ENCODE measurements around the gene ELF5.
A peak's percentile ranks its signal among the peaks of the same experiment; 100 is the strongest.

The ELF5 gene

DNA sequence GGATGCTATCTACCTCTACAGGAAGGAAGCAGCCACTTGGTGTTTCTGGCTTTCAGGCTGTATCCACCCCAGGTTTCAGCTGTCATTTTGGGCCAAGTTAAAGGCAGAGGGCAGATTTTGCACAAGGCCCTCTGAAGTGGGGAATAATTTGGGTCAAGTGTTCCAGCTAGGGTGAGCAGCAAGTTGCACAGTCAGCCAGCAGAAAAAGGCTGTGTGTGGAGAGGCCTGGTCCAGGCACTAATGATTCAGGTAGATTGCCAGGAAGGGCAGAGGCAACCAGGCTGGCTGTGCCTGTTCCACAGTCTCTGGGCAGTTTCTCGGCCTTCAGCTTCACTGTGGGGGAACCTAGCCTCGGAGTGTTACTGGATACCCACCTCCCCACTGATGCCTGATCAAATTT, 8.6 kb upstream of the ELF5 start:
- TF ChIP-seq, protein P1, sequence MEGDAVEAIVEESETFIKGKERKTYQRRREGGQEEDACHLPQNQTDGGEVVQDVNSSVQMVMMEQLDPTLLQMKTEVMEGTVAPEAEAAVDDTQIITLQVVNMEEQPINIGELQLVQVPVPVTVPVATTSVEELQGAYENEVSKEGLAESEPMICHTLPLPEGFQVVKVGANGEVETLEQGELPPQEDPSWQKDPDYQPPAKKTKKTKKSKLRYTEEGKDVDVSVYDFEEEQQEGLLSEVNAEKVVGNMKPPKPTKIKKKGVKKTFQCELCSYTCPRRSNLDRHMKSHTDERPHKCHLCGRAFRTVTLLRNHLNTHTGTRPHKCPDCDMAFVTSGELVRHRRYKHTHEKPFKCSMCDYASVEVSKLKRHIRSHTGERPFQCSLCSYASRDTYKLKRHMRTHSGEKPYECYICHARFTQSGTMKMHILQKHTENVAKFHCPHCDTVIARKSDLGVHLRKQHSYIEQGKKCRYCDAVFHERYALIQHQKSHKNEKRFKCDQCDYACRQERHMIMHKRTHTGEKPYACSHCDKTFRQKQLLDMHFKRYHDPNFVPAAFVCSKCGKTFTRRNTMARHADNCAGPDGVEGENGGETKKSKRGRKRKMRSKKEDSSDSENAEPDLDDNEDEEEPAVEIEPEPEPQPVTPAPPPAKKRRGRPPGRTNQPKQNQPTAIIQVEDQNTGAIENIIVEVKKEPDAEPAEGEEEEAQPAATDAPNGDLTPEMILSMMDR (IDR thresholded peaks at IDR 0.05): no peak
- no peak overlapping the region for H3K27ac ChIP-seq

DNA sequence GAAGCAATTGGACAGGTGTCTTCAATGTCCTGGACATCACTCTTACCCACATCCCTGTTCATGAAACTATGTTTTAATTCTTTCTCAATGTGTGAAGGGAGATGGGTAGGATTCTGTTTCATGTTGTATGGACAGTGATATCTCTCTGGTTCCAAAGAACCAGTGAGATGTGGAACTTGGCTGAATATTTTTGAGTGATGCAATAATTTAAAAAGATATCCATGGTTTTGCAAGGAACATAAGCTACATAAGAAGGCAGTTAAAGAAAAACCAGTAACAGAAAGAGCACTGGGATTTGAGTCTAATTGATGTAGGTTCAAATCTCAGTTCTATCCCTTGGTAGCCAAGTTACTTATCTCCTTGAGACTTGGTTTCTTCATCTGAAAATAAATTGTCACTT, 7.7 kb upstream of the ELF5 start:
- no peak overlapping the region for H3K27ac ChIP-seq
- TF ChIP-seq, protein P1 (IDR thresholded peaks at IDR 0.05): no peak
- no peak for TF ChIP-seq ZFX (IDR thresholded peaks at IDR 0.05; ENCODE audit: borderline replicate concordance)

DNA sequence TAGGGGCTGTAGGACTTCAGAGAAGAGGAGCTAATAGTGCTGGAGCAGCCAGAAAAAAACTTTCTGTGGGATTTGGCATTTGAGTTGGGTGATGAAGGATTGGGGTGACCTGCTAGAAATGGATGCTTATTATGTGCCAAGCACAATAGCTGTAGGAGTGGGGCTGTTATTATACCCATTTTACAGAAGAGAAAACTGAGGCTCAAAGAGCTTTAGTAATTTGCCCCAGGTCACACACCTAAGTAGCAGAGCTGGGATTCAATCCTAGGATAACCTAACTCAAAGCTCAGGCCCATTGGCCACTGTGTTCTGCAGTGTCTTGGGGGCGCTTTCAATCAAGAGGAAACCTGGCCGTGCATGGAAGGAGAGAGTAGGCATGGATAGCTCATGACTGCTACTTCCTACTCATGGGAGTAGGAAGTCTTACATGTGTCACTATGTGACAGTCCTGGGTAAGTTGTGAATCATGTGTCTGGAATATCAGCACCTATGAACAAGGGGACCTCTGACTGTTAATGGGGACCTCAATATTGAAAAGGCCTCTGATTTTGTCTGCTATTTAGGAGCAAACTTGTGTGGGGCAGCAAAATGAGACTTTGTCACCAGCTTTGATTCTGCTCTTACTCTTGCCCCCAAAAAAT, 6.1 kb upstream of the ELF5 start:
- H3K27ac ChIP-seq: no peak overlapping the region
- TF ChIP-seq, protein P1 (IDR thresholded peaks at IDR 0.05): no peak
- TF ChIP-seq ZFX (IDR thresholded peaks at IDR 0.05; ENCODE audit: borderline replicate concordance): no peak

DNA sequence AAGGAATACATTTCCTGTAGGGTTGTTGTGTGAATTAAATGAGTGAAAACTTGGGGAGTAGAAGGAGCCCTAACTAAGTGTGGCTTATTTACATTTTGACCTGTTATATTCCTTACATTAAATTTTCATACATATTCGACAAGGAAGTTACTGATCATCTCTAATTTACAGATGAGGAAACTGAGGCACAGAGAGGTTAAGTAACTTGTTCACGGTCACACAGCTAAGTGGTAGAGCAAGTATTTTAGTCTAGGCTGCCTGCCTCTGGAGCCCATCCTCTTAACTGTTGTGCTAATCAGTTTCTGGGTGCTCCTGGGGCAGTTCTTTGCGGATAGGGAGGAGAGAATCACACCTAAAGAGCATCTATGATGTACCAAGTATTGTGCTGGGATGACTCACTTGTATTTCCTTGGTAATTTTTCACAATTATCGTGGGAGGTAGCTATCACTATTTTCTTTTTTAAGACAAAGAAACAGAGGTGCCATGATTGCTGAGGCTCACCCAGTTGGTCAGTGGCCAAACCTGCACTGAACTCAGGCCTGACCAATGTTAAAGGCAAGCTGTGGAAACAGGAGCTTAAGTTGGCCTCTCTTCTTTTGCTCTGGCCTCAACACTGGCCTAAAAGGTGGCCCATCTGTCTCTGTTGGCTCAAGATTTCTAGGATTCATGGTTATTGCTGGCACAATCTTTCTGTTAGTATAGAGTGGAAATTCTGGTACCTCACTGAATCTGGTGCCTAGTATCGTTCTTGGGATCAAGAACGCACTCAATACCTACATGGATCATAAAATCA, 2.9 kb upstream of the ELF5 start:
- H3K27ac ChIP-seq: no peak overlapping the region
- TF ChIP-seq, protein P1 (IDR thresholded peaks at IDR 0.05): no peak
- TF ChIP-seq ZFX (IDR thresholded peaks at IDR 0.05; ENCODE audit: borderline replicate concordance): no peak

DNA sequence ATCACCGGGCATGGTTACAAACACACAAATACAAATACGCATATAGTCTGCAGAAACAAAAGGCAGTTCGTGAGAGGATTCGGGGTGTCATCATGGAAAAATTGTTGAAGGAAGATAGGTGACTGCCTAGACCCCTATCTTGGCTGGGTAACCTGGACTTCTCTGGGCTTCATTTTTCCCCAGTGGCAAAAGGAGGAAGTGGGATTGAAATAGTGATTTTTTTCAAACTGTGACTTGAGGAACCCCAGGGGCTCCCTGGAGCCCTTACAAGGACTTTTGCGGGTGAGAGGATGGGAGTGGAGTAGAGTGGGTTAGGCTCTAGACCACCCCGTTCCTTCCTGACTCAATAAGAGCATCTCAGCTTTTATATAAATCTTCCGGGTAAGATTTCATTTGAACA, 1.0 kb upstream of the ELF5 start:
- TF ChIP-seq ZFX (IDR thresholded peaks at IDR 0.05; ENCODE audit: borderline replicate concordance): no peak
- TF ChIP-seq, protein P1 (IDR thresholded peaks at IDR 0.05): no peak
- no peak overlapping the region for H3K27ac ChIP-seq

DNA sequence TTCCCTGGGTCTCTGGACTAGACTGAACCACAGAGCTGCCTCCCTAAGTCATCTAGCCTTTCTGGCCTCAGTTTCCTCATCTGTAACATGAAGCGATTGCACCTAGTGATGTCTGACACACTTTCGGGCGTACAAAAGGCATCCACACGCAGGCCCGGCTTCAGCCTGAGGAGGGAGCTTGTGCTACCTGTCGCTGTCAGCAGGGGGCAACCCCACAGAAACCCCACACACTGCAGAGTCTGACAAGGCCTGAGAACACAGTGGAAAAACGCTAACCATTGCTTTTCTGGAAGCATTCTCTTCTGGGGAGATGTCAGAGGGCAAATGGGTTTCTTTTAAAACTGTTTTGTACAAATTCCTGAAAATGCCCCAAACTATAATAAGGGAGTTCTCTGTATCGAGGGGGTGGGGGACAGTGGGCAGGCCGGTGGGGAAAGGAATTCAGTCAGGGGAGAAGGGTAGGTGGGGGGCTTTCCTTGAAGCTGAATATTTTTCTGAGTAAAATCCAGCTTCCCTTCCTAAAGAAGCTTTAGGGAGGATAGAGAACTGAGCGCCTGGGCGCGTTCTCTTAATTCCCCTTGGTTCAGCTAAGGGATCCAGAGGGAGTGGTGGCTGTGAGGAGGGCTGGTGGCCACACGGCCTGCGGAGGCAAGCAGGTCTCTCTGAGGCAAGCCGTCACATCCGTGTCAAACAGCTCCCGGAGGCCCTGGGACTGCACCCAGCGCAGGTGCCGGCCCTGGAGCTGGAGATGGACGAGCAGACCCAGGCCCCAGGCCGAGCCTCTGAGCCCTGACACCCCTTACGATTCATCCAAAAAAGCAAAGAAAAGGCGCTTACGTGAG, 533 bp downstream of the ELF5 start:
- TF ChIP-seq, protein P1 (IDR thresholded peaks at IDR 0.05): peak; percentile 91
- no peak for TF ChIP-seq ZFX (IDR thresholded peaks at IDR 0.05; ENCODE audit: borderline replicate concordance)
- H3K27ac ChIP-seq: peak overlapping the region; percentile 62
